Panc1 (cell line): Measurements from ENCODE around the gene FER1L5. TPM values are rescaled to one million over a fixed set of nuclear protein-coding genes. Genes with fewer than 3 reads are reported as not detected.

Source experiments
- ATAC-seq: fragments of 200-7000 bp; cut with Tn5 transposase; 2 replicates; pipeline ENCODE4 v1.9.1; 2020; ENCODE audit warnings: mild to moderate bottlenecking, moderate library complexity
- BruUV-seq: library from RNA; stranded (reverse); fragments of 400-500 nt; replicated peaks from 2 replicates; lab custom pipeline; 2021; lab: Mats Ljungman, UMichigan
- CTCF ChIA-PET: fragments of 300-600 bp; sonication (Branson Sonifier 250); formaldehyde crosslinking; loops from one replicate; lab custom pipeline; 2022; ENCODE audit warnings: antibody characterized with exemption; lab: Charles Lee
- POLR2A ChIA-PET: fragments of 300-600 bp; sonication (Branson Sonifier 250); formaldehyde crosslinking; loops from one replicate; lab custom pipeline; 2022; ENCODE audit warnings: antibody characterized with exemption; lab: Charles Lee
- DNase-seq: peaks from one replicate; pipeline ENCODE4 v3.0.0-alpha.2; 2010; ENCODE audit warnings: low read depth, low spot score
- H3K27ac ChIP-seq: 2 replicates; pipeline ENCODE4 v1.5.1; 2011; ENCODE audit warnings: mild to moderate bottlenecking, low read length, inconsistent platforms
- H3K27me3 ChIP-seq: fragments of 200-500 bp; sonication (Bioruptor generic); 2 replicates; pipeline ENCODE4 v1.6.0; 2014; ENCODE audit warnings: low read length, inconsistent platforms; ENCODE audit not compliant: control insufficient read depth, insufficient read depth
- H3K36me3 ChIP-seq: fragments of 200-500 bp; sonication (Bioruptor generic); 2 replicates; pipeline ENCODE4 v1.5.1; 2014; ENCODE audit warnings: inconsistent platforms, mild to moderate bottlenecking, low read length, moderate library complexity; ENCODE audit not compliant: control insufficient read depth, insufficient read depth
- H3K4me1 ChIP-seq: 2 replicates; pipeline ENCODE4 v1.5.1; 2011; ENCODE audit warnings: inconsistent platforms, mild to moderate bottlenecking, low read length, moderate library complexity; ENCODE audit not compliant: control insufficient read depth, insufficient read depth
- H3K4me3 ChIP-seq, 2 experiments: 2 replicates each; pipeline ENCODE4 v1.5.1; 2011 to 2012; ENCODE audit warnings: low read depth in 2 of 2, low read length in 2 of 2, mild to moderate bottlenecking in 2 of 2, inconsistent platforms in 1 of 2, moderate library complexity in 1 of 2
- H3K9me3 ChIP-seq: fragments of 200-500 bp; sonication (Bioruptor generic); 2 replicates; pipeline ENCODE4 v1.5.1; 2014; ENCODE audit warnings: low read depth, mild to moderate bottlenecking, inconsistent platforms, low read length, moderate library complexity; ENCODE audit not compliant: control insufficient read depth, insufficient read depth
- CTCF ChIP-seq: fragments of 450-650 bp; IDR thresholded peaks from 2 replicates; pipeline ENCODE4 v1.5.1; 2017; ENCODE audit warnings: mild to moderate bottlenecking
- POLR2AphosphoS5 ChIP-seq: IDR thresholded peaks from 2 replicates; pipeline ENCODE4 v1.6.1; 2012; ENCODE audit warnings: mild to moderate bottlenecking, low read depth, low read length, moderate library complexity
- SIN3A ChIP-seq: IDR thresholded peaks from 2 replicates; pipeline ENCODE4 v1.6.1; 2012; ENCODE audit warnings: low read depth, mild to moderate bottlenecking, low read length, moderate library complexity, borderline replicate concordance; ENCODE audit not compliant: insufficient read depth
- TCF7L2 ChIP-seq: IDR thresholded peaks from 2 replicates; pipeline ENCODE4 v1.6.1; 2011; ENCODE audit warnings: mild to moderate bottlenecking, low read depth, low read length, inconsistent platforms
- in situ Hi-C: cut with HindIII; loops from 2 replicates; pipeline ENCODE4 v1.10.0; 2016; ENCODE audit warnings: low sequenced_read_pairs, low pct_unique_long_range_greater_than_20kb
- intact Hi-C: fragments of 100-400 bp; cut with micrococcal nuclease; formaldehyde crosslinking; loops from one replicate; pipeline ENCODE4 v1.10.0; 2022; ENCODE audit not compliant: unreplicated experiment
- total RNA-seq: library from RNA; stranded (reverse); gene quantifications from one replicate; pipeline ENCODE4 v1.2.1, GENCODE V29; 2021; ENCODE audit not compliant: unreplicated experiment
- TF ChIP-seq, protein P1 (sequence below), 2 experiments: IDR thresholded peaks; 2 replicates each; pipeline ENCODE4 v1.6.1; 2011 to 2012; ENCODE audit warnings: low read depth in 2 of 2, control low read depth in 1 of 2, low read length in 1 of 2, mild to moderate bottlenecking in 1 of 2, moderate library complexity in 1 of 2; ENCODE audit not compliant: insufficient read depth in 1 of 2

FER1L5 gene
- total RNA-seq, 1 experiment from 2014 or later, result not detected

DNA sequence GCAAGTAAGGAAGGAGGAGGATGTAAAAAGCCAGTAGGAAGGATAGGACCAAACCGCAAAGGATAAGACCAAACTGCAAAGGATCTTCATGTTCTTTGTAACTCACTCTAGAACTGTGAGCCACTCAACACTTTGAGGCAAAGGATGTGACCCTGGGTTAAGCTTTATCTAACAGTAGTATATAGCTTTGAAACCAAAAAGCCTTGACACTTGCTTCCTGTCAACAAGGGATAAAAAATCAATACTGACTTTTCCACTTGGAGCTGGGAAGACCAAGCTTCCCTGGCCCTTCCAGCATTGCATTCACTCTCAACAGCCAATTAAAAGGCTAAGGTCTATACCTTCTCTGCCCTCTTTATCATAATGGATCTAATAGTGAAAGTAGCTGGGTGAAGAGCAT is 26.4 kb upstream of the FER1L5 start:
- TF ChIP-seq SIN3A (no peak), POLR2AphosphoS5 (no peak), TCF7L2 (no peak), CTCF (no peak)
- TF ChIP-seq, protein P1, sequence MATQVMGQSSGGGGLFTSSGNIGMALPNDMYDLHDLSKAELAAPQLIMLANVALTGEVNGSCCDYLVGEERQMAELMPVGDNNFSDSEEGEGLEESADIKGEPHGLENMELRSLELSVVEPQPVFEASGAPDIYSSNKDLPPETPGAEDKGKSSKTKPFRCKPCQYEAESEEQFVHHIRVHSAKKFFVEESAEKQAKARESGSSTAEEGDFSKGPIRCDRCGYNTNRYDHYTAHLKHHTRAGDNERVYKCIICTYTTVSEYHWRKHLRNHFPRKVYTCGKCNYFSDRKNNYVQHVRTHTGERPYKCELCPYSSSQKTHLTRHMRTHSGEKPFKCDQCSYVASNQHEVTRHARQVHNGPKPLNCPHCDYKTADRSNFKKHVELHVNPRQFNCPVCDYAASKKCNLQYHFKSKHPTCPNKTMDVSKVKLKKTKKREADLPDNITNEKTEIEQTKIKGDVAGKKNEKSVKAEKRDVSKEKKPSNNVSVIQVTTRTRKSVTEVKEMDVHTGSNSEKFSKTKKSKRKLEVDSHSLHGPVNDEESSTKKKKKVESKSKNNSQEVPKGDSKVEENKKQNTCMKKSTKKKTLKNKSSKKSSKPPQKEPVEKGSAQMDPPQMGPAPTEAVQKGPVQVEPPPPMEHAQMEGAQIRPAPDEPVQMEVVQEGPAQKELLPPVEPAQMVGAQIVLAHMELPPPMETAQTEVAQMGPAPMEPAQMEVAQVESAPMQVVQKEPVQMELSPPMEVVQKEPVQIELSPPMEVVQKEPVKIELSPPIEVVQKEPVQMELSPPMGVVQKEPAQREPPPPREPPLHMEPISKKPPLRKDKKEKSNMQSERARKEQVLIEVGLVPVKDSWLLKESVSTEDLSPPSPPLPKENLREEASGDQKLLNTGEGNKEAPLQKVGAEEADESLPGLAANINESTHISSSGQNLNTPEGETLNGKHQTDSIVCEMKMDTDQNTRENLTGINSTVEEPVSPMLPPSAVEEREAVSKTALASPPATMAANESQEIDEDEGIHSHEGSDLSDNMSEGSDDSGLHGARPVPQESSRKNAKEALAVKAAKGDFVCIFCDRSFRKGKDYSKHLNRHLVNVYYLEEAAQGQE (IDR thresholded peaks at IDR 0.05; ENCODE audit: insufficient read depth in 1 of 2, low read depth in 2 of 2, low read length in 1 of 2), result no peak
- ChIA-PET CTCF (interaction anchor here (0.6 kb wide), 1 partner anchor 17 kb away, joined by 3 read pairs; no protein-coding TSS in a partner anchor), POLR2A (interaction anchor here (0.6 kb wide), 1 partner anchor 332 kb away, joined by 3 read pairs; no protein-coding TSS in a partner anchor)
- ATAC-seq (no peak), DNase-seq (no peak)
- intact Hi-C loops (no loop called here), in situ Hi-C loops (no loop called here)
- Histone ChIP-seq H3K27me3 (no peaks in the 10 kb centered on the region), H3K27ac (no peak overlapping the region), H3K4me1 (no peaks in the 10 kb centered on the region), H3K4me3 (no peak overlapping the region), H3K36me3 (peaks cover 24% of the 10 kb centered on the region), H3K9me3 (no peaks in the 10 kb centered on the region)
- no TSS peak for BruUV-seq

DNA sequence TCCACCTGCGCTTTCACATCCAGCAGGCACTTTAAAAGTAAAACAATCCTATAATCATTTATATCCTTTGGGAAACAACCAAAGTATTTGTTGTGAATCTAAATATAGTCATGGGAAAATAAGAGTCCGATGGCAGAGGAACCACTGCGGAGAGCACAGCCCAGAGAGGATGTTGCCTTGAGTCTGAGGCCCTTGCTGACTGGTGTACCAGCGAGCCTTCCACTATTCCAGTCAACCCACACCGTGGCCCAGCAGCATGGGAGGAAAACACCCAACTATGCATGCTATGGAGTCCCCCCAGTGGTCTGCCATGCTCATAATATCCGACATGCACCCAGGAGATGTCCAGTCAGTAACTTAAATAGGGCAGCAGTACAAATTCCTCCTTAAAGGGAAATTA is 26.0 kb upstream of the FER1L5 start:
- DNase-seq (no peak), ATAC-seq (no peak)
- ChIA-PET CTCF (interaction anchor here (0.6 kb wide), 1 partner anchor 17 kb away, joined by 3 read pairs; no protein-coding TSS in a partner anchor), POLR2A (no interaction called here)
- Histone ChIP-seq H3K4me1 (no peaks in the 10 kb centered on the region), H3K4me3 (no peak overlapping the region), H3K36me3 (peaks cover 21% of the 10 kb centered on the region), H3K27me3 (no peaks in the 10 kb centered on the region), H3K9me3 (no peaks in the 10 kb centered on the region), H3K27ac (no peak overlapping the region)
- in situ Hi-C loops, result no loop called here
- TF ChIP-seq CTCF (no peak), TCF7L2 (no peak), SIN3A (no peak), POLR2AphosphoS5 (no peak)
- TF ChIP-seq, protein P1 (IDR thresholded peaks at IDR 0.05; ENCODE audit: insufficient read depth in 1 of 2, low read depth in 2 of 2, low read length in 1 of 2), result no peak
- BruUV-seq, result no TSS peak
- intact Hi-C loops, result no loop called here
